ENCODE results near the gene AKAP8L.

AKAP8L gene

DNA sequence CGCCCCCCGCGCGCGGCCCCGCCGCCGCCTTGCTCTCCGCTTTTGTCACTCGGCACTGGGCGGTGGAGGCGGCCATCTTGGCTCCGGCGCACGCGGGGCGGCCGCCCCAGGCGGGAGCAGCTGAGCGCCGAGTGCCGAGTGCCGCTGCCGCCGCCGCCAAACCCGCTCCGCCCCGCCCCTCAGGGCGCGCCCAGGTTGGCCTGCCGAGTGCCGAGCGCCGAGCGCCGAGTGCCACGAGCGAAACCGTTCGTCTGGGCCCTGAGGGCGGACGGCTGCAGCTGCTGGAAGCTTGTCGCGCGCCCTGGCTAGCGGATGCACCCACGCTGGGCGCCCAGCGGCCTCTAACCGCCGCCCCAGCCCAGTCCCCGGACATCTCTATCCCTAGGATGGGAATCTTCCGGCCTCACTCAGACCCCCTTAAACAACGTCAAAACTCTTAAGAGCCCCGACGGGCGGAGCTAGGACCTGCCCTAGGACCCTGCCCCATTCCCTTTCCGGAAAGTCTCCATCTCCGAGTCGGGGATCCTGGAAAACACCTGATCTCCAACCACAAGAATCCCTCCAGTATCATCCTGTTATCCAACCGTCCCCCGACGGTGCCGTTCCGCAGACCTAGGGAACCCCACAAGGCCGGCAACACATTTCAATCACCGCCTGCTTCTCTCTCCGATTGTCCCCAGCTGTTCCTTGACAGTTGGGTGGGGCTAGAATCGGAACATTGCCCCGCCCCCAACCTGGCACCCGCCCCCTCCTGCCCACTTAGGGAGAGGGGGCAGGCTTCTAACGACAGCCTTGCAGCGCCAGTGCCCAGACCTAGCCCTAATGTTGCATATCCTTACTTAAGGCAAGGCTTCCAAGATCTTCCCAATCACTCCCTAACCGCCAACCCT lies 14.1 kb upstream of the AKAP8L start:
- peak; percentile 95 for DNase-seq

DNA sequence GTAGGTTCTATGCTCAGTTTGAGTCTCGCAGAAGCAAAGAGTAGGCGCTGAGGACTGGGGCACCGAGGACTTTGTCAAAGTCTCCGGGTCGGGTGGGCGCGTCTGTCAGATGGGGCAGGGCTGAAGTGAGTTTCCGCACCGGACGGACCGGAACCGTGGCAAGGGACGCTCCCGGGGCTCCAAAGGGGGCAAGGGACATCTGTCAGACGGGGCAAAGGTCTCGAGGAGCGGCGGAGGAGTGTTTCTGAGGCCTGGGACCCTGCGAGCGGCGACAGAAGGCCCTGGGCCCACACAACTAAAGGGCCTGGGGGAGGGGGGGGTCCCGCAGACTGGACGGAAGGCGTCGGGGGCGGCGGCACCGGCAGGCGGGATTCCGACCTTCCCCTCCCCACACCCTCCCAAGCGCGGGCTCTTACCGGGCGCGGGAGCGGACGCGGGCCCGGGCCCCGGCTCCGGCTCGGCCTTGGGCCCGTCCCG lies 13.3 kb upstream of the AKAP8L start:
- DNase-seq, result peak; percentile 37

DNA sequence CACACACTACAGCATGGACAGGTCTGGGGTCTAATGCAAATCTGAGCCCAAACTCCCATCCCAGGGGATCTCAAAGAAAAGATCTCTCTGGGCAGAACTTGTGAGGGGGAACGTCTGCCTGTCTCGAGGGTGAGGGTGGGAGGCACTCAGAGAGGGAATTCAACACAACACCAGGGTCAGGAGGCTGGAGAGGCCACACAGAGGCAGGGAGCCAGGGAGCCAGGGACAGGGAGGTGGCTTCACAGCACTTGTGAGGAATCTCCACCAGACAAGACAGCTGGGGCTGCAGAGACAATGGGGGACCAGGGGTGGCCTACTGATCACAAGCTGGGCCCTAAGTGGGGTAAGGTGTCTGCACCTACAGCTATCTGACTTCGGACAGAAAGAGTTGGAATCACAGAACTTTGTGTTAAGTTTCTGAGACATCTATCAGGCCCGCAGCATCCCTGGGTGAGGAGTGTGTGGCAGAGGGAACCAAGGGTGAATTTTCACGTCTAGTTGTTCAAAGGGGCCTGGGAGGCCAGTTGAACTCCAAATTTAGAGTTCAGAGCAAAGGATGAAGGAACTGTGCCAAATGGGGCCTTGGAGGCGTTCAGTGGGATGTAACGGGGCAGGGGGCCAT lies 12.7 kb upstream of the AKAP8L start:
- DNase-seq, result no peak

DNA sequence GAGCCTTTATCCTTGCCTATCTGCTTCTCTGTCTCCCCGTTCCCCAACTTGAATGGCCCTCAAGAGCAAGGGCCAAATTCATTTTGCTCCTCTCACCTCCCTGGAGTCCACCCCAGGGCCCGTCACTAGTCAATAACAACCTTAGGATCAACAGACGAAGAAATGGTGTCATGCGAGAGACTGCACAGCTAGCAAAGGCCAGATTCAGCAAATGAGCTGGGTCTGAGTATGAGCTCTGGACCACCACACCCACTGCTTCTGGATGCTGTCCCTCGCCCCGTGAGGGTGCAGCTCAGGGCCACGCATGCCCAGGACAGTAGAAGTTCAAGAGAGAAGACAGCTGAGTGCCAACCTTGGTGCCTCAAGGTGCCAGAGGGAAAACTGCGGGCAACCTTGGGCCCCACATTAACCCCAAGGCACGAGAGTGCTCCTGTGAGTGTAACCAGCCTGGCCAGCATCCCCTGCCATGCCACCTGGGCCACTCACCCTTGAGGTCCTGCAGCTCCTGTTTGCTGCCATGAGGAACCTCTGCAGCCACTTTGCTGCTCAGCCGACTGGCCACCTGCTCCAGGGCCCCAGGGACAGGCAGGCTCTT lies 11.8 kb upstream of the AKAP8L start:
- DNase-seq, result no peak

DNA sequence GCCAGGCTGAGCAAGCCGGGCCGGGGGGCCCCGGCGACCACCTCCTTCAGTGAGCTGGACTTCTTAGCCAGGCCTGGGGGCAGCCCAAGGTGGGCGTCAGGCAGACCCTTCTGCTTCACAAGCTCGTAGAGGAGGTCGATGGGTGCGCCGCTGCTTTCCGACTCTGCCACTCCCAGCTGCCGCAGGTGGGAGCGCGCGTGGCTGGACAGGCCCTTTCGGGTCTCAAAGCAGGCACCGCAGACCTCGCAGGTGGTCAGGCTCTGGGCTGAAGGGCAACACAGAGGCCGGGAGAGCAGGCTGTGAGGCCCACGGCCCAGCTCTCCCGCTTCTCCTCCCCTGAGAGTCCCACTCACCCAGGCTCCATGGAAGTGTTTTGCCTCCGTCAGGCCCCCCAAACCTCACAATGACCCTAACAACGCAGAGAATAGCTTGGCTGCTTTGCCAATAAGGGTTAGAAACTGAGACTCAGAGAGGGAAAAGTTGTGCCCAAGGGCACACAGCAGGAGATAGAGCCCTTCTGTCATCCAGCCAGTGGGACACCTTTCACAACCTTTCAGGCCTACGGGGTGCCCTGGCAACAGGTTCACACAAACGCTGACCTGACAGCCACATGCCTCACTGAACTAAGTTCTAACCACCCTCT lies 11.2 kb upstream of the AKAP8L start:
- no peak for DNase-seq

DNA sequence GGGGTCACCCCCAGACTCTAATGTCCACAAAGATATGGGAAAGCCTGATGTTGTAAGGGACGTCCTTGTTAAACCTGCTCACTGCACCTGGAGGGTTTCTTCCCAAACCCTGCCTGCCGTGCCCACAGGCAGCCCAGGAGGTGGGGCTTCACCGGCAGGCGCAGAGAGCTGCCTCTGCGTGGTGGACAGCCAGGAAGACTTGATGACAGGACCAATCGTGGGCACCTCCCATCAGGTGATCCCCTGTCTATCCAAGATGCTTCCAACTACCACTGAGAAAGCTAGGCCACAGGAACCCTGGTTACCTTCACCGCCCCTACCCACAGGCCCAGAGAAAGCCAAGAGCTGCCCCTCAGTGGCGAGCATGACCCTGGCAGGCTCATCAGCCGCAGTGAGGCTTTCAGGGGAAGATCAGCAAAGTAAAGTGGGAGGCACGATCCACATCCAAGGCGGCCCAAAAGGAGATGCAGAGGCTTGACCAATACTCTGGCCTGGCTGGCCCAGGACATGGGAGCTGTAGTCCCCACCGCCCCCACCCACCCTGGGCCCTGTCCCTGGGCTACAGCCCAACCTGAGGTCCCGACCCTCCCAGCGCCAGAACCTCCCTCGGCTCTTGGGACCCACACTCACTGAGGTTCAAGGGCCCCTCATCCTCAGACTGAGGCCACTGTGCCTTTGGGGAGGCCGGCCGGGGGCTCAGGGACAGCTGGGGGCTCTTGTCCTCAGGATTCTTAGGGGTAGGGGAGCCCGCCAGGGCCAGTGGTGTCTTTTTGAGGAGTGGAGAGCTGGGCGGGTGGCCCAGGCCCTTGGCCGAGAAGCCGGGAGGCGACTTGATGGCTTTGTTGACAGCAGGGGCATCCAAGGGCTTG lies 10.4 kb upstream of the AKAP8L start:
- no peak for DNase-seq

DNA sequence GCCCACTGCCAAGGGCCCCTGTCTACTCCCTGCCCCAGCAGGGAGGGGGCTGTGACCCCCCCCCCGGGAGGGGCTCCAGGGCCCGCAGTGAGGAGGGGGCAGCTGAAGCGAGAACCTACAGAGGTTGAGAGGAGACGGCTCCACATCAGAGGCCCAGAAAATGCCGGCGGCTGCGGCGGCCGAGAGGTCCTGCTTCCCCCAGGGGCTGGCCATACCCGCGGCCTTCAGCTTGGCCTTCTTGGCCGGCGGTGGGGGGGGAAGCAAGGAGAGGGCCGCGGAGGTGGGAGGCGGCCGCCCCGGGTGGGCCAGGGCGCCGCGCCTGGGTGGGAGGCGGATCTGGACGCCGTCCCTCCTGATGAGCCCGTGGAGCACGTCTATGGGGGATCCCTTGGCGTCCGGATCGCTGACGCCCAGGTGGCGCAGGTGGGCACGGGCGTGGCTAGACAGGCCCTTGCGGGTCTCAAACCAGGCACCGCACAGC lies 9.2 kb upstream of the AKAP8L start:
- DNase-seq, result no peak

DNA sequence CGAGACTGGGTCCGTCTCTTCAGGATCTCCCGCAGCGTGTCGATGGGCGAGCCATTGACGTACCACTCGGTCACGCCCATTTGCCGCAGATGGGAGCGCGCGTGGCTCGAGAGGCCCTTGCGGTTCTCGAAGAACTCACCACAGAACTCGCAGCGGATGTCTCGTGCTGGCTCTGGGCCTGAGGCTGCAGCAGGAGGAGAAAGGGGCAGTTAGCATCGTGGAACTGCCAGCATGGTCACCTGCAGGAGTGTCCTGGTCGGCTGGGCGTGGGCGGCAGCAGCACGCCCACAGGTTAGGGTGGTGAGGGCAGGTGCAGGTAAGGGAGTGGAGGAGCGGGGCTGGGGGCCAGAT lies 8.5 kb upstream of the AKAP8L start:
- no peak for DNase-seq

DNA sequence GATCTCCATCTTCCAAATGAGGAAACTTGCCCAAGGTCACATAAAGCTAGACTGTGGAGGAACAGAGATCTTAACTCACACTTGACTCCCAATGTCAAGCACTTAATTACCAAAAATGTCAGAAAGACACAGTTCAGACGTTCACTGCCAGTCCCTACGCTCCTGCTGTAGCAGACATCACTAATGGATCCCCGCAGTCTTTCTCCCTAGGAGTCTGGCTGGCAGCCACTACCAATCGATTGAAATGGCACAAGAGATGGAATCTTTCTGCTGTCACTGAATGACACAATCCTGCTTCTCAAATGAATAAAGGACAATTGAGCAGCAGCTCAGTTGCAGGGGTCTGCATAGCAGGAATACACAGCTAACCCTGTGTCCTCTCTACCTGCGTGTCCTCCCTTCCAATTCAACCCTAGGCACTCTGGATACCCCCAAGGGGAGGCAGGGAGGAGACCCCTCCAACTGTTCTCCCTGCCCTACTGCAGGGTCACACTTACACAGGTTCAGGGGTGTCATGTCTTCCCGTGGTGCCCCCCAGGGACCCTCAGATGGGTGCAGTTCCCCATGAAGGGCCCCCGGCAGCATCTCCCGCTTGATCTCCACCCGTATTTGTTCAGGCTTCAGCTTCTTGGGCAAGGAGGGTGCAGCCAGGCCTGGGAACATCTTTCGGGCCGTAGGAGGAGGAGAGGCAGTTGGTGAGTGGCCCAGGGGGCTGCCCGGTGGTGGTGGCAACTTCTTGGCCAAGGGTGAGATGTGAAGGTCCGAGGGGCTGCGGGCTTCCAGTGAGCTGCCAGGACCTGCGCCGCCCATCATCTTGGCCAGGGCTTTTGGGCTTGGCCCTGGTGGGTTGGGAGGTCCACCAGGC lies 7.9 kb upstream of the AKAP8L start:
- DNase-seq, result no peak

DNA sequence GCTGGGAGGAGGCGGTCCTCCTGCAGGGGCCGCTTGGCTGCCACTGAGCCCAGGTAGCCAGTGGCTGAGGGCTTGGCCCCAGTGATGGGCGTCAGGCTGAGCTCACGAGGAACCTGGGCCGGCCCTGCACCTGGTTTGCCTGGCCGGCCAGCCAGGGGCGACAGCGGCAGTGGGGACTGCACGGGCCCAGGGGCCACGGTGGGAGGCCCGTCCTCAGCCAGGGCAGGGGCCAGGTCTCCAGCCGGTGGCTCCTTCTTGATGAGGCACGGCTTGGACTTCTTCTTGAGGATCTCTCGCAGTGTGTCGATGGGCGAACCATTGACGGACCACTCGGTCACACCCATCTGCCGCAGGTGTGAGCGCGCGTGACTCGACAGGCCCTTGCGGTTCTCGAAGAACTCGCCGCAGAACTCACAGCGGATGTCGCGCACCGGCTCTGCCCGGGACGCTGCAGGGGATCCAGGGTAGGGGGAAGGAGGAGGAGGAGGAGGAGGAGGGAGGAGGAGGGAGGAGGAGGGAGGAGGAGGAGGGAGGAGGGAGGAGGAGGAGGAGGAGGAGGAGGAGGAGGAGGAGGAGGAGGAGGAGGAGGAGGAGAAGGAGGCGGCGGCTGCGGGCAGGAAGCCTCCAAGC lies 6.6 kb upstream of the AKAP8L start:
- no peak for DNase-seq

DNA sequence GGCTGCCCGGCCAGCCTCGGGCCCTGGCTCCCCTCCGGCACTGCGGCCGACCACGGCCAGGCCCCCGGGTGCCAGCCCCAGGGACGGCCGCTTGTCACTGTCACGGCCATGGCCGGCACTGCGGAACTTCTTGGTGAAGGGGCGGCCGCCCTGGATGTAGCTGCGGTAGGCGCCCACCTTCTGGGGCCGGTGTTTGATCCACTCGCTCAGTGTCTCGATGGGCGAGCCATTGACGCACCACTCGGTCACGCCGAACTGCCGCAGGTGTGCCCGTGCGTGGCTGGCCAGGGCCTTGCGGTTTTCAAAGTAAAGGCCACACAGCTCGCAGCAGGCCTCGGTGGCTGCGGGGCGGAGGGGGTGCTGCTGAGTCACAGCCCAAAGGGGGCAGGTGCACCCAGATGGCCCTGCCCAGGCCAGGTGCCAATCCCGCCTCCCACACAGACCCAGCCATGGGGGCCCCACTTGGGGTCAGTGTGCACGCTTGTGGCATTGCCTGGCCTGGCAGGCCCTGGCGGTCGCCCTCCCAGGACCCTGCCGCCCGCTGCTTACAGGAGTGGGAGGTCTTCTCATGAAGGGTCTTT lies 6.0 kb upstream of the AKAP8L start:
- DNase-seq, result no peak

DNA sequence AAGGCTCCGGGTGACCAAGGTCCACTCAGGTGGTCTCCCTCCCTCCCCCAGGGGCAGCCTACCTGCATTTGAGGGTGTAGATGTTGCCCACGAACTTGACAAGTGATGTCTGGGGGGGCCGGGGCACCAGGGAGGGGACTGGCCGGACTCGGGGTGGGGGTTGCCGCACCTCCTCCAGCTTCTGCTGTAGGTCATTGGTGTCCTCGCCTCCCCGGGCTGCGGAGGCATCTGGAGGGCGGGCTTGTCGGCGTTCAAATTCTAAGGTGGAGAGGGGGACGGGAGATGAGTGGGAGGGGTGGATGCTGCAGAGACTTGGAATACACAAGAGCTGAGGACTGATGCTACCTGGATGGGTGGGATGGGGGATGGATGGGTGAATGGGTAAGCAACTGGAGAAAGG lies 5.3 kb upstream of the AKAP8L start:
- no peak for DNase-seq

DNA sequence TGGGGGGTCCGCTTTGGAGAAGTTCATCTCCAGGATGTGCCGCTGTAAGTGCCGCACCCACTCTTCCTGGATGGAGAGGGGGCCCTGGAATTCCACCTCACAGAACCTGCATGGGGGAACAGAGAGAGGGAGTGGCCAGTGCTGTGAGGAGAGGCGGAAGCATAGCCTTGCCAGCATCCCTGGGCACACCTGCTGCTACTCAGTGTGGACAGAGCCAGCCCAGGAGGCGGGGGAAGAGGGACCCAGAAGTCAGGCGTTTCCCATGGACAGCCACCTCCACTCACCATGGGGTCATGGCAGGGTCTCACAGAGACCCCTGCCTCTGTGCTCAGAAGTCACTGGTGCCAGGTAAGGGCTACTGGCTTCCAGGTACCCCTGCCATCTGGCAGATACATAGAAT lies 4.3 kb upstream of the AKAP8L start:
- DNase-seq, result no peak

DNA sequence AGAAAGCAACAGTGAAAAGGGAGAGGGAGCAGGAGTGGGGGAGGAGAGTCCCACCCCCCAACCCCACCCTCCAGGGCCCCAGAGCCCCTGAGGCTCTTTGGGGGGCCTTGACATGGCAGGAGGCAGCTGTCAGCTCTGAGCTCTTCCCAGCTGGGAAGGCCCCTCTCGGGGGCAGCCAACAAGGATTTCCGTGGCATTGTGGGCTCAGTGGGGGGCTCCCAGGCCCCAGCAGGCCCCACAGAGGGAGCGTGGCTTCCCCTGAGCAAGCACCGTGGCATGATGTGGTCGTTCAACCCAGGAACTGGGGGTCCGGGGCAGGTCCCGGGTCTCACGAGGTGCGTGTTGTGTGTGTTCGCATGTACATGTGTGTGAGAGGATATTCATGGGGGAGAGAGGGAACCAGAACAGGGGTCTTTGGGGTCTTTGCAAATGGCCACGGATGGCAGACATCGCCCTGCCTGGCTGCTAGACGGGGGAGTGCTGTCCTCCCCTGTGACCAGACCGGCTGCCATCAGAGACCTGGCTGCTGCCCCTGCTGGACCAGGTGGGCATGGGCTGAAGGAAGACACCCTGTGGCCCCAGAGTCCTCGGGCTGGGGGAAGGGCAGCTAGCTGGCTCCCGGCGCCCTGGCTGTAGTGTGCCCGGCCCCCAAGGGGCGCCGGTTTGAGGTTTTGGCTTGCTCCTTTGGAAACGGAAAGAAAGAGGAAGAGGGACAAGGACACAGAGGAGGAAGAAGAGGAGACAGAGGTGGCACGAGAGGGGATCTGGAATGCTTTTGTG lies 3.7 kb upstream of the AKAP8L start:
- DNase-seq, result no peak

DNA sequence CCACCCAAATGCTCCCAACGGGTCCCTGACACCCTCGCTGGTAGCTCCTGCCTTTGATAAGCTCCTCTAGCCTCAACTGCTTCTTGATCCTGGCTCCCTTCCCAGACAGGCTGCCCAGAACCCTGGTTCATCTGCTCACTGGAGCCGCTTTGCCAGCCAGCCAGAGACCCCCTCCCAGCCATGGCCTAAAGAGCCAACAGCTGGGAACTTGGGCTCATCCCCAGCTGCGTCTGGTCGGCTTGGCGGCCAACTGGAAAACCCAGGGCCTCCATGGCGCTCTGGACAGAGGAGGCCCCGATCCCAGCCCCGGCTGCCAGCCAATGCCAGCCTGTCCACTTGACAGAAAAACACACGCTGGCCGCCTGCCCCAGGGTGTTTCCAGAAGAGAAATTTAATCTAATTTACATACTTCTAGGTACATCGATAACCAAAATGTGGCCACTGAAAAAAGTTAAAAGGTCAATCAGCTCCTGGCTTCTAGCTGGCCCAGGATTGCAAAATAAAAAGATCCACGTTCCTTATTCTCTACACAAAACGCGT lies 3.0 kb upstream of the AKAP8L start:
- no peak for DNase-seq

DNA sequence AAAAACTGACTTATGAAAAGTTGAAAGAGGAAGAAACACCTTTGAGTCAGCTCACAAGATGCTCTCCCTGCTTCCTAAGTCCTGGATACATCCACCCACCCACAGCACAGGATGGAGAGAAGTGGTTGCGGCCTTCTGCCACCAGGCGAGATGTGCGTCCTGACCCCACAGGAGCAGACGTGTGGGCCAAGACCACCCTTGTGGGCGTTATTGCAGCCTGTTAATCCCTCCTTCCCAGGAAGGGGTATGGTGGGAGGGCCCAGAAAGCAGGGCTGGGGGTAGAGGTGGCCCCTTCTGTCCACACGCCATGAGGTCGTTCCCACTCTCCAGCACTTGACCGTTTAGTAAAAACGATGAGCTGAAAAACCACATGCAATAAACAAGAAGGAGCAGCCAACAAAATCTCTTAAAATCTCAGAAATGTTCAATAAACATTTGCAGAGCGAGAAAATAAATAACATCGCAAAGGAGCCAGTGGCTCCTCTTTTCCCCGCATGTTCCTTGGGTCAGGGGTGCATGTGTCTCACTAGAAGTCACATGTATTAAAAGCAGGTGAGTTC lies 2.4 kb upstream of the AKAP8L start:
- no peak for DNase-seq

DNA sequence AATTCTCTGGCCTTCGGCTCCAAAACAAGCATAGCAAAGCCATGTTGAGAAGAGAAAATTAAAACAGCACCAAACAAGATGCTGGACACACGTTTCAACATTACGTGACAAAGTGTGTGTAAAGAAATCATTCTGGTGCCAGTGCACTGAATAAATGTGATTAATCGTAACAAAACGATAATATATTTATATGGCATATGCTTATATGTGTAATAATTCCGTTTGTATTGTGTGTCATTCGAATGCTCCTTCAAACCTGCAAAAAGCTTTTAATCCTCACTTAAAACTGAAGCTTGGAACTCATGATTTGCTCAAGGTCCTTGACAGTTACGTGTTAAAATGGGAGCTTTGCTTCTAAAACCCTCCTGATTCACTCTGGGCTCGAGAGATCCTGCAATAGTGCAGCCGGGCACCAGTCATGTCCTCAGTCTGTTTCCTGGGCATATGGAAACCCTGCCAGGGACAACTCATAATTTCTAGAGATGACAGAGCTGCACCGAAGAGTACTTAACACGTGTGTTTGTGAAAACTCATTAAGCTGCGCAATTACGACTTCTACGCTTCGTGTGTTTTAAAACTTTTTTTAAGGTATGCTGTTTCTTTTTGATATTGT lies 731 bp upstream of the AKAP8L start:
- DNase-seq, result no peak

DNA sequence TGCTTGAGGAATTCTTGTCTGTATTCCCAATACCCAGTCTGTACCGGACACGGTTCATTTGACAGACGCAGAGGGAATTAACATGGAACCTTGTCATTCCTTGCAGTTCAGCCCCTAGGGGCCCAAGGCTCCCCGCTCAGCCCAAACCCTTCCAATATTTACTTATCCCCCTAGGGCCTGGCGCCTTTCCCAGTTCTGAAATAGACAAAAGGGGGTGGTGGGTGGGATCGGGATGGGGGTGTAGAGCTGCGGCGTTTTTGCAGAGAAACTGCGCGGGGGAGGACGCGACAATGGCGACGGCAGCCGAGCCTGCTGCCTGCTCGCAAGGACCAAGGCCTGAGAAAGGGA lies 583 bp downstream of the AKAP8L start:
- DNase-seq, result no peak

DNA sequence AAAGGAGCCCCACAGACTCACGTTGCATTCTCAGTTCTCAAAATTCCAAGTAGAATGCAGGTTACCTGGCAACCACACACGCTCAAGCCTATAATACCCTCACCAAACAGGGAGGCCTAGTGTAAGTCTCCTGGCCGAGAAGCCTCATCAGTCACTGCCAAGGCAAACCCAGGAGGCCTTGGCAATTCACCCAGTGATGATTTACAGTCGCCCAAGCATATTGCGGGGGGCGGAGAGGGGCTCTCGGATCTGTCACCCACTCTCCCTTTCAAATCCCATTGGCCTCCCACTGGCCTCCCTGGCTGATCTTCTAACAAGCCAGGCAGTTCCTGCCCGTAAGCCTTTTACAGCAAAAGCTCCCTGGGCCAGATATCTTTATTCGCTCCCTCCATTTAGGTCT lies 1.1 kb downstream of the AKAP8L start:
- no peak for DNase-seq
